KMS-11 (cell line): ENCODE measurements around the gene HOXA3.

Experiments used
- H2AFZ ChIP-seq: fragments of 200-600 bp; sonication (generic); 2 replicates; pipeline ENCODE4 v1.6.1; 2016; ENCODE audit warnings: antibody characterized with exemption, mixed run types, low read depth
- H3K27ac ChIP-seq: fragments of 200-600 bp; sonication (generic); 2 replicates; pipeline ENCODE4 v1.6.1; 2016; ENCODE audit warnings: mild to moderate bottlenecking, mixed run types
- H3K27me3 ChIP-seq: fragments of 200-600 bp; sonication (generic); 2 replicates; pipeline ENCODE4 v1.6.1; 2017; ENCODE audit warnings: mild to moderate bottlenecking, low read depth, mixed run types, moderate library complexity; ENCODE audit not compliant: insufficient read depth
- H3K36me3 ChIP-seq: fragments of 200-600 bp; sonication (generic); 2 replicates; pipeline ENCODE4 v1.6.1; 2017; ENCODE audit warnings: mild to moderate bottlenecking, mixed run types; ENCODE audit not compliant: insufficient read depth
- H3K4me1 ChIP-seq: fragments of 200-600 bp; sonication (generic); 2 replicates; pipeline ENCODE4 v1.6.1; 2016; ENCODE audit warnings: mild to moderate bottlenecking, low read depth, mixed run types; ENCODE audit not compliant: poor library complexity, severe bottlenecking
- H3K4me2 ChIP-seq: fragments of 200-600 bp; sonication (generic); 2 replicates; pipeline ENCODE4 v1.7.0; 2016; ENCODE audit warnings: mild to moderate bottlenecking, mixed run types
- H3K4me3 ChIP-seq: fragments of 200-600 bp; sonication (generic); IDR thresholded peaks from 2 replicates; pipeline ENCODE4 v1.6.1; 2017; ENCODE audit warnings: low read depth, low read length, mixed read lengths; ENCODE audit not compliant: insufficient read depth
- H3K79me2 ChIP-seq: fragments of 200-600 bp; sonication (generic); 2 replicates; pipeline ENCODE4 v1.6.1; 2016; ENCODE audit warnings: low read depth, mixed run types; ENCODE audit not compliant: insufficient read depth
- H3K9ac ChIP-seq: fragments of 200-600 bp; sonication (generic); 2 replicates; pipeline ENCODE4 v1.6.1; 2016; ENCODE audit warnings: mild to moderate bottlenecking, mixed run types
- H4K20me1 ChIP-seq: fragments of 200-600 bp; sonication (generic); 2 replicates; pipeline ENCODE4 v1.6.1; 2016; ENCODE audit warnings: mild to moderate bottlenecking, mixed run types; ENCODE audit not compliant: insufficient read depth
- TF ChIP-seq, protein P1 (sequence below): fragments of 200-600 bp; sonication (generic); conservative IDR thresholded peaks from 2 replicates; pipeline ENCODE4 v1.6.1; 2017; ENCODE audit warnings: low read depth, mild to moderate bottlenecking, antibody characterized with exemption, low read length, moderate library complexity, mixed read lengths

The HOXA3 gene

DNA sequence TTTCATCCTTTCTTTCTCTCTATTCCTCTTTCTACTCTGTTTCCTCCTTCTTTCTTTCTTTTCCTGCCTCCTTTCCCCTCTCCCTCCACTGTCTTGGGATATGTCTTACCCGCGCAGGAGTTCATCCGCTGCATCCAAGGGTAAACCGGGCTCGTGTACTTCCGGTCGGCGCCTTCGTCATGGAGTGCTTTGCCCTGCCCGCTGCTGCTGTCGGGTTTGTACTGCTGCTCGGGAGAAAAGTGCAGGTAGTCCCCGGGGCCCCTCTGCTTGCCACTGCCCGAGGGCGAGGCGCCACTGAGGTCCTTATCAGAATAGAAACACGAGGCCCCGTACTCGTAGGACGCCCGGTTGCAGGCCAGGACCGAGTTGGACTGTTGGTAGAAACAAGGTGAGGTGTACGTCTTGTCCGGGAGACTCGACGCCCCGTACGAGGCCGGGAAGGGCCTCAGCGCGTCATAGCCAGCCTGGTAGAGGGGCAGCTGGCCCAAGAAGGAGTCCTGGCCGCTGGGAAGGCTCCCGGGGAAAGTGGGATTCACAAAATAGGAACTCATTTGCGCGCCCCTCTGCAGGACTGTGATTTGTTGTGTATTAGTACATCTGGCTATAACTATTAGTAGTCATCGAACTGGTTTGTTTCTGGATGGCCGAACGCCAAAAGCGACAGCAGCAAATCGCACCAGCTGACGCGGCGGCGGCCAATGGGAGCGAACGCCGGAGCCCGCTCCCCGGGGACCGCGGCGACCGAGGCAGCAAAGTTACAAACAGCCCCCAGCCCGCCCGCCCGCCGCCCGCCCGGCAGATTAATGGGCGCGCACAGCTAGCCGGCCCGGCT, 5.0 kb downstream of the HOXA3 start, which contains the start of gene HOXA6:
HOXA6 (minus strand) TSS at position 576 of the 832 bp plus-strand sequence; CDS start at position 551, 25 bp downstream.
- H3K4me1 ChIP-seq = peaks cover 7% of the 10 kb centered on the region
- no peak within 1 kb of the TSS for H3K4me3 ChIP-seq
- H3K36me3 ChIP-seq = no peaks in the 10 kb centered on the region
- no peaks in the 10 kb centered on the region for H4K20me1 ChIP-seq
- TF ChIP-seq, protein P1, sequence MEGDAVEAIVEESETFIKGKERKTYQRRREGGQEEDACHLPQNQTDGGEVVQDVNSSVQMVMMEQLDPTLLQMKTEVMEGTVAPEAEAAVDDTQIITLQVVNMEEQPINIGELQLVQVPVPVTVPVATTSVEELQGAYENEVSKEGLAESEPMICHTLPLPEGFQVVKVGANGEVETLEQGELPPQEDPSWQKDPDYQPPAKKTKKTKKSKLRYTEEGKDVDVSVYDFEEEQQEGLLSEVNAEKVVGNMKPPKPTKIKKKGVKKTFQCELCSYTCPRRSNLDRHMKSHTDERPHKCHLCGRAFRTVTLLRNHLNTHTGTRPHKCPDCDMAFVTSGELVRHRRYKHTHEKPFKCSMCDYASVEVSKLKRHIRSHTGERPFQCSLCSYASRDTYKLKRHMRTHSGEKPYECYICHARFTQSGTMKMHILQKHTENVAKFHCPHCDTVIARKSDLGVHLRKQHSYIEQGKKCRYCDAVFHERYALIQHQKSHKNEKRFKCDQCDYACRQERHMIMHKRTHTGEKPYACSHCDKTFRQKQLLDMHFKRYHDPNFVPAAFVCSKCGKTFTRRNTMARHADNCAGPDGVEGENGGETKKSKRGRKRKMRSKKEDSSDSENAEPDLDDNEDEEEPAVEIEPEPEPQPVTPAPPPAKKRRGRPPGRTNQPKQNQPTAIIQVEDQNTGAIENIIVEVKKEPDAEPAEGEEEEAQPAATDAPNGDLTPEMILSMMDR = no peak
- H3K27me3 ChIP-seq = no peaks in the 10 kb centered on the region
- H3K4me2 ChIP-seq = no peak within 1 kb of the TSS
- no peak within 1 kb of the TSS for H3K27ac ChIP-seq
- H3K9ac ChIP-seq = no peak within 1 kb of the TSS
- H2AFZ ChIP-seq = no peak within 1 kb of the TSS
- H3K79me2 ChIP-seq = no peaks in the 10 kb centered on the region

DNA sequence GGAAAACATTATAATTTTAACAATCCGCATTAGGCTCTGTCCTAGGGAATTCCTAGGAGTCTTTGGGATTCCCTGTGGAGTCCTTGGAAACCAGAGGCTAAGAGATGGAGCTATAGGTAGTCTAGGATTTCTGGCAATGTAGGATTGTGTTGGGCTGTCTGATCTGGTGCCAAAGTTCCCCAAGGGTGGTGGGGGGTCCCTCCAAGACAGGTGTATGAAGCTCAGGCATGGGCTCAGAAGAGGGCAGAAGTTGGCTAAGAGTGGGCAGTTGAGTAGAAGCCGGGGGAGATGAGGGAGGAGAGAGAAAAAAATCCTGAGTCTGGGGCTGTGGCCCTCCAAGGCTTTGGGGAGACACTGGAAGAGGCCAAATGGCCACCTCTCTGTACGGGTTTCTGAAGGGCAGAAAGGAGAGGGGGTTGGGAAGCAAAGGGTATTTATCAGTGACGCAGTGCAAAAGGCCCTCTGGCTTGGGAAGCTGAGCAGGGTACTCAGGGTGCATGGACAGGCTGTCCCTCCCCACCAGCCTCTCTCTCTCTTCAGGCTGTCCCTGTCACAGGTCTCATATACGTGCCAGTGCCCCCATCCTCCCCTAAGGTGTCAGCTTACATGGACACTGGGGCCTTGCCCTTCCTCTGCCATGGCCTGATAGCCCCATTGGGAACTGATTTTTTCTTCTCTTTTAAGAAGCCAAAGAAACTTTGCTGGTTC, 5.7 kb downstream of the HOXA3 start:
- Histone ChIP-seq H3K4me2 (no peak overlapping the region), H3K79me2 (no peaks in the 10 kb centered on the region), H3K9ac (no peak overlapping the region), H2AFZ (no peak overlapping the region), H3K36me3 (no peaks in the 10 kb centered on the region), H4K20me1 (no peaks in the 10 kb centered on the region), H3K4me1 (peaks cover 7% of the 10 kb centered on the region), H3K4me3 (no peak overlapping the region), H3K27me3 (no peaks in the 10 kb centered on the region), H3K27ac (no peak overlapping the region)
- TF ChIP-seq, protein P1 = no peak

DNA sequence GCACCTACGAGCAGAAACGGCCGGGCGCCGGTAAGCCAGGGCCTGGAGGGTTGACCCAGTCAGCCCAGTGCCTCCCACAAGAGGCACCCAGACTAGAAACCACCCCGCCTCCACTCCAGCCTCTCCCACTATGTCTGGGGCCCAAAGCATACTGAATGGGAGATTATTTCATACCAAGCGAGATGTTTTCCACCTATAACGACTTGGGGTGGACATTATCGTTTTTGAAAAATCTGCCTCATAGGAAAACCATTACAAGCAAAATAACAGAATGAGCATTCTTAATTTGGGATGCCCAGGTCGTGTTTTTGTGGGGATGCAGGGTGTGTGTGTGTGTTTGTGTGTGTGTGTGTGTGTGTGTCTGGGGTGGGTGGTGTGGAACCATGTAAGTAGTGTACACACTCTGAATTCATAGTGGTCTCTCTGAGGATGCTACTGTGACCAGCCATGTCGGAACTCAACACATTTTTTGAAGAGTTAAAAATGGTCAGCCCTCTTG, 6.4 kb downstream of the HOXA3 start:
- Histone ChIP-seq H3K4me2 (no peak overlapping the region), H3K27ac (no peak overlapping the region), H3K36me3 (no peaks in the 10 kb centered on the region), H3K27me3 (no peaks in the 10 kb centered on the region), H2AFZ (no peak overlapping the region), H3K79me2 (no peaks in the 10 kb centered on the region), H3K4me3 (no peak overlapping the region), H3K4me1 (peaks cover 7% of the 10 kb centered on the region), H3K9ac (no peak overlapping the region), H4K20me1 (no peaks in the 10 kb centered on the region)
- TF ChIP-seq, protein P1 = no peak

DNA sequence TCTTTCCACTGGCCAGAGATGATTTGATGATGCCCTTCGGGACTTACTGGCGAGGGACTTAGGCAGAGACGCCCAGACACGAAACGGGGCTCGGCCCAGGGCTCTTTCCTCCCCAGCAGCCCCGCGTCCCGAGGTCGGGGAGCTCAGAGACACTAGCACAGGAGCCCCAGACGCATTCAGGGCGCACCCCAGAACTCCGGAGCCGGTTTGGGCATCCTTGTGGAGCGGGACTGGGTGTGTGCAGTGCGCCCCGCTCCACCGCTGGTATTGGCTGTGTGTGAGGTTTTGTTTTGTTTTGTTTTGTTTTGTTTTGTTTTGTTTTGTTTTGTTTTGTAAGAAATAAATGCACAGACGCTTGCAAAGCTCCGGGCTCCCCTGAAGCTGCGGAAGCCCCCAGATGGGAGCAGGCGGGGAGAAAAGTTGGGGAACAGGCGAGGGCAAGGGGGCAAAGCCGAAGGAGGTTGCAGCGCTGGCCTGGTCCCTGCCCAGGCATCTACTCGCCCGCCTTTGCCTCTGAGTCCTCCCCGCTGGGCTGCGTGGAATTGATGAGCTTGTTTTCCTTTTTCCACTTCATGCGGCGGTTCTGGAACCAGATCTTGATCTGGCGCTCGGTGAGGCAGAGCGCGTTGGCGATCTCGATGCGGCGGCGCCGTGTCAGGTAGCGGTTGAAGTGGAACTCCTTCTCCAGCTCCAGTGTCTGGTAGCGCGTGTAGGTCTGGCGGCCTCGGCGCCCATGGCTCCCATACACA, 7.0 kb downstream of the HOXA3 start:
- no peak overlapping the region for H2AFZ ChIP-seq
- H3K4me3 ChIP-seq = no peak overlapping the region
- H3K79me2 ChIP-seq = no peaks in the 10 kb centered on the region
- H3K4me2 ChIP-seq = no peak overlapping the region
- no peak overlapping the region for H3K9ac ChIP-seq
- TF ChIP-seq, protein P1 = no peak
- no peaks in the 10 kb centered on the region for H3K27me3 ChIP-seq
- peaks cover 7% of the 10 kb centered on the region for H3K4me1 ChIP-seq
- no peak overlapping the region for H3K27ac ChIP-seq
- H3K36me3 ChIP-seq = no peaks in the 10 kb centered on the region
- H4K20me1 ChIP-seq = no peaks in the 10 kb centered on the region
